Endometrial microvascular endothelial cells (primary cell): Measurements from ENCODE around the gene ALPG. TPM values are rescaled to one million over a fixed set of nuclear protein-coding genes. Genes with fewer than 3 reads are reported as not detected.

ENCODE experiments used
- total RNA-seq: library from RNA; depleted of rRNA; stranded (reverse); fragments of >200 nt; gene quantifications from one replicate; pipeline ENCODE4 v1.2.3, GENCODE V29; 2015; ENCODE audit errors: inconsistent ontology term

The ALPG gene
- total RNA-seq, 1 donor from 2014 or later = not detected

Other genes starting within 250 kb of the ALPG start
- gene ALPP, start 28.1 kb upstream of the ALPG start, total RNA-seq = not detected
- not detected for gene ALPI, start 49.3 kb downstream of the ALPG start, total RNA-seq
- gene ECEL1, start 81.0 kb downstream of the ALPG start, total RNA-seq = not detected
- gene PRSS56, start 113.5 kb downstream of the ALPG start, total RNA-seq = not detected
- gene CHRND, start 119.3 kb downstream of the ALPG start, total RNA-seq = not detected
- not detected for gene CHRNG, start 132.8 kb downstream of the ALPG start, total RNA-seq
- gene TIGD1, start 143.7 kb downstream of the ALPG start, total RNA-seq = 1.7 TPM
- gene EIF4E2, start 143.8 kb downstream of the ALPG start, total RNA-seq = 100 TPM
- 0.19 TPM for gene EFHD1, start 226.8 kb downstream of the ALPG start, total RNA-seq